B cell (primary cell): ENCODE data around the gene ACP7. TPM values are rescaled to one million over a fixed set of nuclear protein-coding genes. Genes with fewer than 3 reads are reported as not detected.

Source experiments
- ATAC-seq: fragments of 200-7000 bp; cut with Tn5 transposase; one replicate; pipeline ENCODE4 v1.10.0; 2021; ENCODE audit warnings: low read depth, mild to moderate bottlenecking, moderate number of reproducible peaks, moderate library complexity
- CTCF ChIA-PET: fragments of 350-600 bp; sonication (Branson Sonifier 250); formaldehyde crosslinking; loops from one replicate; lab custom pipeline; 2021; ENCODE audit warnings: antibody characterized with exemption, inconsistent platforms; lab: Charles Lee
- POLR2A ChIA-PET: fragments of 350-600 bp; sonication (Branson Sonifier 250); formaldehyde crosslinking; loops from one replicate; lab custom pipeline; 2021; ENCODE audit warnings: antibody characterized with exemption; lab: Charles Lee
- DNase-seq: peaks from one replicate; pipeline ENCODE4 v3.0.0; 2013
- H2AFZ ChIP-seq: 2 replicates; pipeline ENCODE4 v1.6.1; 2012; ENCODE audit warnings: mild to moderate bottlenecking, low read depth, low read length; ENCODE audit not compliant: insufficient read depth, poor library complexity, severe bottlenecking
- H3K27ac ChIP-seq, 2 donors: 1 replicate in 1 of 2; 2 replicates in 1 of 2; pipeline ENCODE4 v1.5.1; 2012 to 2013; ENCODE audit warnings: low read length in 2 of 2, mild to moderate bottlenecking in 2 of 2, moderate library complexity in 1 of 2
- H3K27me3 ChIP-seq, 4 experiments: fragments of 200-600 bp in 1 of 4; sonication (generic) in 1 of 4; replicated peaks in 1 of 4; 1 replicate in 2 of 4; 2 replicates in 2 of 4; pipeline versions ENCODE4 v1.6.1 to v1.7.0; 2013 to 2016; ENCODE audit warnings: low read length in 3 of 4, mild to moderate bottlenecking in 2 of 4, mixed read lengths in 1 of 4, moderate library complexity in 1 of 4; ENCODE audit not compliant: insufficient read depth in 4 of 4, control insufficient read depth in 3 of 4; ENCODE audit errors: control extremely low read depth in 1 of 4
- H3K36me3 ChIP-seq, 2 experiments: replicated peaks in 1 of 2; 1 replicate in 1 of 2; 2 replicates in 1 of 2; pipeline versions ENCODE4 v1.6.1 to v1.7.1; 2013; ENCODE audit warnings: low read length in 1 of 2; ENCODE audit not compliant: insufficient read depth in 2 of 2, control insufficient read depth in 1 of 2; ENCODE audit errors: control extremely low read depth in 1 of 2, extremely low read depth in 1 of 2
- H3K4me1 ChIP-seq, 2 donors: fragments of 200-600 bp in 1 of 2; sonication (generic) in 1 of 2; 1 replicate in 1 of 2; 2 replicates in 1 of 2; pipeline versions ENCODE4 v1.5.1 to v1.6.1; 2013 to 2017; ENCODE audit warnings: low read length in 2 of 2; ENCODE audit not compliant: control insufficient read depth in 2 of 2, insufficient read depth in 2 of 2
- H3K4me2 ChIP-seq: replicated peaks from 2 replicates; pipeline ENCODE3; 2012; ENCODE audit warnings: mild to moderate bottlenecking, low read depth, low read length; ENCODE audit not compliant: poor library complexity, severe bottlenecking
- H3K4me3 ChIP-seq, 5 experiments: fragments of 200-600 bp in 1 of 5; sonication (generic) in 1 of 5; 1 replicate in 3 of 5; 2 replicates in 2 of 5; pipeline versions ENCODE4 v1.5.1 to v1.7.0; 2011 to 2016; ENCODE audit warnings: low read length in 4 of 5, mild to moderate bottlenecking in 4 of 5, low read depth in 2 of 5, control low read depth in 1 of 5, moderate library complexity in 1 of 5; ENCODE audit not compliant: insufficient read depth in 1 of 5; ENCODE audit errors: control extremely low read depth in 1 of 5, extremely low read depth in 1 of 5
- H3K79me2 ChIP-seq: fragments of 200-600 bp; sonication (generic); one replicate; pipeline ENCODE4 v1.6.0; 2016; ENCODE audit warnings: low read length; ENCODE audit not compliant: control insufficient read depth, insufficient read depth
- H3K9ac ChIP-seq: fragments of 200-600 bp; sonication (generic); 2 replicates; pipeline ENCODE4 v1.6.1; 2017; ENCODE audit warnings: mild to moderate bottlenecking, low read length, moderate library complexity
- H3K9me3 ChIP-seq, 3 donors: one replicate each; pipeline versions ENCODE4 v1.6.1 to v1.7.1; 2013; ENCODE audit warnings: low read length in 2 of 3; ENCODE audit not compliant: control insufficient read depth in 2 of 3, insufficient read depth in 1 of 3; ENCODE audit errors: control extremely low read depth in 1 of 3
- H4K20me1 ChIP-seq: 2 replicates; pipeline ENCODE4 v1.6.0; 2012; ENCODE audit warnings: mild to moderate bottlenecking, low read length; ENCODE audit not compliant: insufficient read depth, control insufficient read depth, poor library complexity, severe bottlenecking
- H3K27ac Mint-ChIP-seq: one replicate; pipeline ENCODE4 v1.8.0; 2021; ENCODE audit warnings: mixed read lengths
- H3K27me3 Mint-ChIP-seq: one replicate; pipeline ENCODE4 v1.8.0; 2021; ENCODE audit warnings: mixed read lengths
- H3K4me1 Mint-ChIP-seq: one replicate; pipeline ENCODE4 v1.8.0; 2021; ENCODE audit warnings: mixed read lengths
- H3K4me3 Mint-ChIP-seq: one replicate; pipeline ENCODE4 v1.8.0; 2021; ENCODE audit warnings: mixed read lengths
- H3K9me3 Mint-ChIP-seq: one replicate; pipeline ENCODE4 v1.8.0; 2022; ENCODE audit warnings: mixed read lengths; ENCODE audit not compliant: insufficient read depth
- EZH2 ChIP-seq: IDR thresholded peaks from 2 replicates; pipeline ENCODE4 v1.6.1; 2012; ENCODE audit warnings: borderline replicate concordance, low read depth, mild to moderate bottlenecking, moderate library complexity, low read length; ENCODE audit not compliant: insufficient read depth, poor library complexity, severe bottlenecking
- whole genome bisulfite sequencing: methylation state at CpG from one replicate; pipeline ENCODE4 v1.1.5; 2013; ENCODE audit warnings: missing lambda C conversion rate; ENCODE audit not compliant: insufficient coverage; 5-methylcytosine and 5-hydroxymethylcytosine counted together
- intact Hi-C: fragments of 100-400 bp; cut with micrococcal nuclease; formaldehyde crosslinking; loops from one replicate; pipeline ENCODE4 v1.10.0; 2022
- polyA plus RNA-seq: library from polyadenylated mRNA; depleted of rRNA; stranded (reverse); fragments of >200 nt; gene quantifications from 2 replicates; pipeline ENCODE4 v1.2.3, GENCODE V29; 2012
- total RNA-seq, 2 donors: library from RNA; stranded (reverse); fragments of 120-200 nt in 1 of 2; gene quantifications; 1 replicate in 1 of 2; 2 replicates in 1 of 2; pipeline versions ENCODE4 v1.2.3 to v1.2.4, GENCODE V29; 2013 to 2022
- TF ChIP-seq, protein P1 (sequence below): fragments of 200-600 bp; IDR thresholded peaks from one replicate; pipeline ENCODE4 v1.8.0; 2022; ENCODE audit warnings: antibody characterized with exemption, mild to moderate bottlenecking

ACP7 gene
- total and polyA plus RNA-seq, 2 donors (not counting 1 experiment from before 2014, with no cell fraction given): not detected

- intact Hi-C loops: no loop called here
- H3K27me3 Mint-ChIP-seq: peaks cover 40% of the 10 kb centered on the region
- H3K4me1 Mint-ChIP-seq: peaks cover 10% of the 10 kb centered on the region
- 93% methylated on average over 3 of the region's 7 CpGs for WGBS
- H3K27me3 ChIP-seq: peaks cover 0 to 32% (median 17%) of the 10 kb centered on the region in 4 experiments
- H3K79me2 ChIP-seq: no peaks in the 10 kb centered on the region
- no peak overlapping the region for H2AFZ ChIP-seq
- H3K9ac ChIP-seq: no peak overlapping the region
- peaks cover 0 to 3% (median 0%) of the 10 kb centered on the region in 3 donors for H3K9me3 ChIP-seq
- no peak overlapping the region for H3K27ac Mint-ChIP-seq
- CTCF ChIA-PET: interaction anchor here (0.7 kb wide), 1 partner anchor 1596 kb away, joined by 6 read pairs; no protein-coding TSS in a partner anchor
- no peaks in the 10 kb centered on the region for H3K9me3 Mint-ChIP-seq
- DNase-seq (no peak), ATAC-seq (no peak)
- no peak overlapping the region for H3K27ac ChIP-seq
- peaks cover 6 to 7% of the 10 kb centered on the region in 2 donors for H3K4me1 ChIP-seq
- TF ChIP-seq, protein P1, sequence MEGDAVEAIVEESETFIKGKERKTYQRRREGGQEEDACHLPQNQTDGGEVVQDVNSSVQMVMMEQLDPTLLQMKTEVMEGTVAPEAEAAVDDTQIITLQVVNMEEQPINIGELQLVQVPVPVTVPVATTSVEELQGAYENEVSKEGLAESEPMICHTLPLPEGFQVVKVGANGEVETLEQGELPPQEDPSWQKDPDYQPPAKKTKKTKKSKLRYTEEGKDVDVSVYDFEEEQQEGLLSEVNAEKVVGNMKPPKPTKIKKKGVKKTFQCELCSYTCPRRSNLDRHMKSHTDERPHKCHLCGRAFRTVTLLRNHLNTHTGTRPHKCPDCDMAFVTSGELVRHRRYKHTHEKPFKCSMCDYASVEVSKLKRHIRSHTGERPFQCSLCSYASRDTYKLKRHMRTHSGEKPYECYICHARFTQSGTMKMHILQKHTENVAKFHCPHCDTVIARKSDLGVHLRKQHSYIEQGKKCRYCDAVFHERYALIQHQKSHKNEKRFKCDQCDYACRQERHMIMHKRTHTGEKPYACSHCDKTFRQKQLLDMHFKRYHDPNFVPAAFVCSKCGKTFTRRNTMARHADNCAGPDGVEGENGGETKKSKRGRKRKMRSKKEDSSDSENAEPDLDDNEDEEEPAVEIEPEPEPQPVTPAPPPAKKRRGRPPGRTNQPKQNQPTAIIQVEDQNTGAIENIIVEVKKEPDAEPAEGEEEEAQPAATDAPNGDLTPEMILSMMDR: no peak
- no peak for TF ChIP-seq EZH2
- no peak overlapping the region for H3K4me2 ChIP-seq
- H4K20me1 ChIP-seq: no peaks in the 10 kb centered on the region
- POLR2A ChIA-PET: no interaction called here
- no peaks in the 10 kb centered on the region for H3K36me3 ChIP-seq
- H3K4me3 ChIP-seq: no peak overlapping the region
- H3K4me3 Mint-ChIP-seq: no peak overlapping the region
These were observed 5.5 kb upstream of the ACP7 start for GRCh38 chr19:39078436-39079200.

DNA sequence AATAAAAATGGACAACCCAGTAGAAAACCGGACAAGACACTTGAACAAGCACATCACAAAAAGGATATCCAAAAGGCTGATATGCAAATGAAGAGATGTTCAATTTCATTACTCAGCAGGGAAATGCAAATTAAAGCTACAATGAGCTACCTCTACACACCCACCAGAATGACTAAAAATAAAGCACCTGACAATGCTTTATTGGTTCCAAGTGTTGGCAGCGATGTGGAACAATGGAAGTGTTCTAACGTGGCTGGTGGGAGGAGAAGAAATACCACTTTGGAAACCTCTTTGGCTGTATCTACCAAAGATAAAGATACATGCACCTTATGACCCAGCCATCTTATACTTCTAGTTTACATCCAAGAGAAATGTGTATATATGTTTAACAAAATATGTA lies 3.7 kb upstream of the ACP7 start:
- WGBS: no CpG with 5 or more reads among the region's 3 CpGs
- ChIA-PET POLR2A (no interaction called here), CTCF (no interaction called here)

More for the DNA sequence above, 3.7 kb upstream of the ACP7 start:
- H3K27ac ChIP-seq: no peak overlapping the region
- H3K4me3 ChIP-seq: no peak overlapping the region
- no peaks in the 10 kb centered on the region for H3K79me2 ChIP-seq
- no peak overlapping the region for H2AFZ ChIP-seq
- Mint-ChIP-seq H3K4me3 (no peak overlapping the region), H3K27ac (no peak overlapping the region), H3K9me3 (no peaks in the 10 kb centered on the region), H3K4me1 (peaks cover 11% of the 10 kb centered on the region), H3K27me3 (peaks cover 50% of the 10 kb centered on the region)
- H3K9ac ChIP-seq: no peak overlapping the region
- H3K4me1 ChIP-seq: peaks cover 10 to 12% of the 10 kb centered on the region in 2 donors
- peaks cover 0 to 3% (median 0%) of the 10 kb centered on the region in 3 donors for H3K9me3 ChIP-seq
- H4K20me1 ChIP-seq: no peaks in the 10 kb centered on the region
- peaks cover 0 to 47% (median 26%) of the 10 kb centered on the region in 4 experiments for H3K27me3 ChIP-seq
- DNase-seq: no peak
- H3K36me3 ChIP-seq: no peaks in the 10 kb centered on the region
- H3K4me2 ChIP-seq: no peak overlapping the region
- intact Hi-C loops: no loop called here
- no peak for TF ChIP-seq EZH2
- TF ChIP-seq, protein P1: no peak
- ATAC-seq: no peak
